ENCODE data around the gene RNF182. TPM values are rescaled to one million over a fixed set of nuclear protein-coding genes. Genes with fewer than 3 reads are reported as not detected.

Gene RNF182
- polyA plus RNA-seq, 1 of the 3 experiments (the other 2 are of a cell fraction), result 8.0 TPM

DNA sequence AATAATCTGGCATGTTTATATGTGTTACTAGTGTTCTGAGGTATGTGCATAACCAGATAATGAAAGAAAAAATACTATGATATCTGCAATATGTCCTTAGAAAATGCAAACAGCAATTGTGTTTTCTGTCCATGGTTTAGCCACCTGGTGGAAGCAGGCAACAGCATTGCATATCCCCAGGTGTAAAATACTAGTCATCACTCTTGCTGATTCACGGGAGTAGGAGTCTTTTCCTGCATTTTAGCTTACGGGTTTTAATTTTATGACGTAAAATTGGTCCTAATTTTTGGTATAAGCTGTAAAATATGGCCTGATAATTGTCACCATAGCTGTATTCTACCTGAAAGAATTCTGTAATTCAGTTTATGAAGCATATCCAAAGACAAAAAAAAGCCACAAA lies 2.5 kb downstream of the RNF182 start:
- no peak overlapping the region for H3K4me2 ChIP-seq
- H4K20me1 ChIP-seq (ENCODE audit: insufficient read depth), result no peaks in the 10 kb centered on the region
- no peak for DNase-seq
- H3K9me3 ChIP-seq, result no peaks in the 10 kb centered on the region
- no peaks in the 10 kb centered on the region for H3K36me3 ChIP-seq (replicated peaks in 1 of 2; ENCODE audit: control insufficient read depth in 1 of 2, insufficient read depth in 2 of 2, low read length in 1 of 2)
- H3K4me3 ChIP-seq (ENCODE audit: low read depth in 2 of 2, low read length in 1 of 2), result no peak overlapping the region
- no peaks in the 10 kb centered on the region for H3K27me3 ChIP-seq (ENCODE audit: insufficient read depth)
- H3K9ac ChIP-seq, result no peak overlapping the region
- no peaks in the 10 kb centered on the region for H3K9me2 ChIP-seq
- peaks cover 3 to 11% of the 10 kb centered on the region in 2 experiments; a peak in 1 of 4 replicates for H3K4me1 ChIP-seq (ENCODE audit: control insufficient read depth in 1 of 2, insufficient read depth in 2 of 2, low read depth in 1 of 2, low read length in 1 of 2)
- TF ChIP-seq FOXJ3 (CRISPR knock-in tag; IDR thresholded peaks at IDR 0.05), result no peak
- TF ChIP-seq, protein P1, sequence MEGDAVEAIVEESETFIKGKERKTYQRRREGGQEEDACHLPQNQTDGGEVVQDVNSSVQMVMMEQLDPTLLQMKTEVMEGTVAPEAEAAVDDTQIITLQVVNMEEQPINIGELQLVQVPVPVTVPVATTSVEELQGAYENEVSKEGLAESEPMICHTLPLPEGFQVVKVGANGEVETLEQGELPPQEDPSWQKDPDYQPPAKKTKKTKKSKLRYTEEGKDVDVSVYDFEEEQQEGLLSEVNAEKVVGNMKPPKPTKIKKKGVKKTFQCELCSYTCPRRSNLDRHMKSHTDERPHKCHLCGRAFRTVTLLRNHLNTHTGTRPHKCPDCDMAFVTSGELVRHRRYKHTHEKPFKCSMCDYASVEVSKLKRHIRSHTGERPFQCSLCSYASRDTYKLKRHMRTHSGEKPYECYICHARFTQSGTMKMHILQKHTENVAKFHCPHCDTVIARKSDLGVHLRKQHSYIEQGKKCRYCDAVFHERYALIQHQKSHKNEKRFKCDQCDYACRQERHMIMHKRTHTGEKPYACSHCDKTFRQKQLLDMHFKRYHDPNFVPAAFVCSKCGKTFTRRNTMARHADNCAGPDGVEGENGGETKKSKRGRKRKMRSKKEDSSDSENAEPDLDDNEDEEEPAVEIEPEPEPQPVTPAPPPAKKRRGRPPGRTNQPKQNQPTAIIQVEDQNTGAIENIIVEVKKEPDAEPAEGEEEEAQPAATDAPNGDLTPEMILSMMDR (IDR thresholded peaks at IDR 0.05), result 0 out of 2 replicates have a peak, but pooled peaks have one; percentile 16
- ChIA-PET POLR2A (no interaction called here), CTCF (interaction anchor here (1.1 to 2.7 kb wide), 3 partner anchors 18 to 140 kb away, joined by 3 to 14 read pairs (median 8); no protein-coding TSS in a partner anchor)
- H3K27ac ChIP-seq (ENCODE audit: low read depth in 2 of 2, low read length in 1 of 2), result no peak overlapping the region
- peaks cover 12% of the 10 kb centered on the region for H3F3A ChIP-seq (replicated peaks; ENCODE audit: insufficient read depth)
- no peak overlapping the region for H2AFZ ChIP-seq (ENCODE audit: low read depth)
- 91% methylated on average over 3 of the region's 3 CpGs for WGBS (ENCODE audit: low lambda C conversion rate)
- peaks cover 66% of the 10 kb centered on the region for H3K79me2 ChIP-seq (ENCODE audit: insufficient read depth)

DNA sequence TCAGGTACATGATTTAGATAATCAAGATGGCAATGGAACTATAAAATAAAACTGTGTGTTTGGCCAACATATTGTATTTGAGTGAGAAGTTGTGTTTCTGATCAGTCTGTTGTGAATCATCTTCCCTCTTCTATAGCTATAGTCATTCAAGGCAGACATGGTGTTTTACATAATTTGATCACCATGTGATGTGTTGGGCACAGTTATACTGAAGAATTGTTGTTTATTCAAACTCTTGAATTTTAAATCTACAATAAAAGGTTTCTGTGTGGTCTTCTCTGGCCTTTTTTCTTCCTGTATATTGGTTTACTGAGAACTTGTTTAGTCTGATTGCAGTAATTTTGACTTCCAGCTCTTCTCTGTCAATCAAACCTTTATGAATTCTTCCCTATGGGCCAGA lies 4.4 kb downstream of the RNF182 start:
- POLR2A ChIA-PET, result no interaction called here
- no peaks in the 10 kb centered on the region for H3K27me3 ChIP-seq (ENCODE audit: insufficient read depth)

More for the DNA sequence above, 4.4 kb downstream of the RNF182 start:
- no peak for DNase-seq
- Histone ChIP-seq H3K27ac (ENCODE audit: low read depth in 2 of 2, low read length in 1 of 2) (no peak overlapping the region), H4K20me1 (ENCODE audit: insufficient read depth) (no peaks in the 10 kb centered on the region), H3K4me2 (no peak overlapping the region), H3K9me2 (no peaks in the 10 kb centered on the region), H3K36me3 (replicated peaks in 1 of 2; ENCODE audit: control insufficient read depth in 1 of 2, insufficient read depth in 2 of 2, low read length in 1 of 2) (peaks cover 0 to 5% of the 10 kb centered on the region in 2 experiments), H3K9me3 (no peaks in the 10 kb centered on the region), H3K79me2 (ENCODE audit: insufficient read depth) (peaks cover 86% of the 10 kb centered on the region), H3K4me1 (ENCODE audit: control insufficient read depth in 1 of 2, insufficient read depth in 2 of 2, low read depth in 1 of 2, low read length in 1 of 2) (peaks cover 3 to 7% of the 10 kb centered on the region in 2 experiments; a peak in 1 of 4 replicates), H3K9ac (no peak overlapping the region), H3K4me3 (ENCODE audit: low read depth in 2 of 2, low read length in 1 of 2) (no peak overlapping the region), H3F3A (replicated peaks; ENCODE audit: insufficient read depth) (peaks cover 3% of the 10 kb centered on the region), H2AFZ (ENCODE audit: low read depth) (no peak overlapping the region)
- no peak for TF ChIP-seq TAF1 (IDR thresholded peaks at IDR 0.05; ENCODE audit: borderline replicate concordance, low read depth, low read length)
- TF ChIP-seq RXRA (IDR thresholded peaks at IDR 0.05; ENCODE audit: borderline replicate concordance, low read depth), result no peak
- TF ChIP-seq MEF2A (IDR thresholded peaks at IDR 0.05; ENCODE audit: borderline replicate concordance, low read depth), result no peak
- no peak for TF ChIP-seq EP300 (IDR thresholded peaks at IDR 0.05; ENCODE audit: borderline replicate concordance in 1 of 2, low read depth in 1 of 2, low read length in 1 of 2)
- TF ChIP-seq, protein P2, sequence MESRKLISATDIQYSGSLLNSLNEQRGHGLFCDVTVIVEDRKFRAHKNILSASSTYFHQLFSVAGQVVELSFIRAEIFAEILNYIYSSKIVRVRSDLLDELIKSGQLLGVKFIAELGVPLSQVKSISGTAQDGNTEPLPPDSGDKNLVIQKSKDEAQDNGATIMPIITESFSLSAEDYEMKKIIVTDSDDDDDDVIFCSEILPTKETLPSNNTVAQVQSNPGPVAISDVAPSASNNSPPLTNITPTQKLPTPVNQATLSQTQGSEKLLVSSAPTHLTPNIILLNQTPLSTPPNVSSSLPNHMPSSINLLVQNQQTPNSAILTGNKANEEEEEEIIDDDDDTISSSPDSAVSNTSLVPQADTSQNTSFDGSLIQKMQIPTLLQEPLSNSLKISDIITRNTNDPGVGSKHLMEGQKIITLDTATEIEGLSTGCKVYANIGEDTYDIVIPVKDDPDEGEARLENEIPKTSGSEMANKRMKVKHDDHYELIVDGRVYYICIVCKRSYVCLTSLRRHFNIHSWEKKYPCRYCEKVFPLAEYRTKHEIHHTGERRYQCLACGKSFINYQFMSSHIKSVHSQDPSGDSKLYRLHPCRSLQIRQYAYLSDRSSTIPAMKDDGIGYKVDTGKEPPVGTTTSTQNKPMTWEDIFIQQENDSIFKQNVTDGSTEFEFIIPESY (IDR thresholded peaks at IDR 0.05; ENCODE audit: borderline replicate concordance, low read depth), result no peak
- TF ChIP-seq, protein P3, sequence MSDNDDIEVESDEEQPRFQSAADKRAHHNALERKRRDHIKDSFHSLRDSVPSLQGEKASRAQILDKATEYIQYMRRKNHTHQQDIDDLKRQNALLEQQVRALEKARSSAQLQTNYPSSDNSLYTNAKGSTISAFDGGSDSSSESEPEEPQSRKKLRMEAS (IDR thresholded peaks at IDR 0.05; ENCODE audit: low read depth), result no peak
- TF ChIP-seq JUND (IDR thresholded peaks at IDR 0.05), result no peak
- TF ChIP-seq, protein P4, sequence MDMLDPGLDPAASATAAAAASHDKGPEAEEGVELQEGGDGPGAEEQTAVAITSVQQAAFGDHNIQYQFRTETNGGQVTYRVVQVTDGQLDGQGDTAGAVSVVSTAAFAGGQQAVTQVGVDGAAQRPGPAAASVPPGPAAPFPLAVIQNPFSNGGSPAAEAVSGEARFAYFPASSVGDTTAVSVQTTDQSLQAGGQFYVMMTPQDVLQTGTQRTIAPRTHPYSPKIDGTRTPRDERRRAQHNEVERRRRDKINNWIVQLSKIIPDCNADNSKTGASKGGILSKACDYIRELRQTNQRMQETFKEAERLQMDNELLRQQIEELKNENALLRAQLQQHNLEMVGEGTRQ (IDR thresholded peaks at IDR 0.05; ENCODE audit: borderline replicate concordance, low read depth, low read length), result no peak
- TF ChIP-seq YY1 (IDR thresholded peaks at IDR 0.05; ENCODE audit: low read depth), result no peak
- TF ChIP-seq FOXJ3 (CRISPR knock-in tag; IDR thresholded peaks at IDR 0.05), result no peak
- CTCF ChIA-PET, result interaction anchor here (0.6 kb wide), 1 partner anchor 117 kb away, joined by 3 read pairs; no protein-coding TSS in a partner anchor
